ENCODE results near the gene SEMA3A.

DNA sequence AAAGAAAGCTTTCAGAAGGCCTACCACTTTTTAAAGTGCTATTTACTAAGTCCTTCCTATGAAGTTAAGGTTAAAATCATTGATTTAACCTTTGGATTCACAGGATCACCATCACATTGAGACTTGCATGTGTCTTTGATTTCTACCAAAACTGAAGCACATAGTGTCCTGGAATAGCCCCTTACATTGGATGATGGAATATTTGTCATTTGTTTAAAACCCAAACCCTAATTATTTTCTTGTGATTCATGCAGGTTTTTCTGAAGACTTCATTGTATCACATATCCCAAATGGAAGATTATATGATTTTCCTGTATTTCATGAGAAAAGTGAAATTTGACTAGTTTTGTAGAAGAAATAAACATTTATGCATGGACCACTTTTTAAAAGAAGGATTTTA lies 3.3 kb downstream of the SEMA3A start:
- no peak for TF ChIP-seq EZH2 (IDR thresholded peaks at IDR 0.05; ENCODE audit: low read depth)
- TF ChIP-seq, protein P1, sequence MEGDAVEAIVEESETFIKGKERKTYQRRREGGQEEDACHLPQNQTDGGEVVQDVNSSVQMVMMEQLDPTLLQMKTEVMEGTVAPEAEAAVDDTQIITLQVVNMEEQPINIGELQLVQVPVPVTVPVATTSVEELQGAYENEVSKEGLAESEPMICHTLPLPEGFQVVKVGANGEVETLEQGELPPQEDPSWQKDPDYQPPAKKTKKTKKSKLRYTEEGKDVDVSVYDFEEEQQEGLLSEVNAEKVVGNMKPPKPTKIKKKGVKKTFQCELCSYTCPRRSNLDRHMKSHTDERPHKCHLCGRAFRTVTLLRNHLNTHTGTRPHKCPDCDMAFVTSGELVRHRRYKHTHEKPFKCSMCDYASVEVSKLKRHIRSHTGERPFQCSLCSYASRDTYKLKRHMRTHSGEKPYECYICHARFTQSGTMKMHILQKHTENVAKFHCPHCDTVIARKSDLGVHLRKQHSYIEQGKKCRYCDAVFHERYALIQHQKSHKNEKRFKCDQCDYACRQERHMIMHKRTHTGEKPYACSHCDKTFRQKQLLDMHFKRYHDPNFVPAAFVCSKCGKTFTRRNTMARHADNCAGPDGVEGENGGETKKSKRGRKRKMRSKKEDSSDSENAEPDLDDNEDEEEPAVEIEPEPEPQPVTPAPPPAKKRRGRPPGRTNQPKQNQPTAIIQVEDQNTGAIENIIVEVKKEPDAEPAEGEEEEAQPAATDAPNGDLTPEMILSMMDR (conservative IDR thresholded peaks at IDR 0.05): no peak

Data from PC-9 (cell line).